Breast epithelium (tissue), 4 donors: ENCODE results near the gene CMTM2. TPM values are rescaled to one million over a fixed set of nuclear protein-coding genes. Genes with fewer than 3 reads are reported as not detected.
"Not testable (repeated sequence)": the region's sequence is repeated elsewhere in the genome, so short reads cannot be mapped to it uniquely, and the experiment has no call there.

Experiments
- DNase-seq, 2 donors: peaks; one replicate each; pipeline ENCODE4 v3.0.0-alpha.2; 2019; ENCODE audit warnings: low spot score in 2 of 2
- H3K27ac ChIP-seq, 2 donors: fragments of 200-600 bp; sonication (generic) in 1 of 2; one replicate each; pipeline ENCODE4 v1.5.1; 2016 to 2019; ENCODE audit warnings: mild to moderate bottlenecking in 1 of 2
- H3K27me3 ChIP-seq, 2 donors: fragments of 200-600 bp; sonication (generic) in 1 of 2; one replicate each; pipeline versions ENCODE4 v1.5.1 to v1.6.0; 2017 to 2019; ENCODE audit warnings: control low read depth in 1 of 2, mild to moderate bottlenecking in 1 of 2
- H3K36me3 ChIP-seq: fragments of 200-600 bp; one replicate; pipeline ENCODE4 v1.5.1; 2019
- H3K4me1 ChIP-seq, 2 donors: fragments of 200-600 bp; sonication (generic); one replicate each; pipeline ENCODE4 v1.5.1; 2016 to 2019; ENCODE audit warnings: control low read depth in 1 of 2
- H3K4me3 ChIP-seq, 3 donors: fragments of 200-600 bp; sonication (generic); 1 replicate in 2 of 3; 2 replicates in 1 of 3; pipeline ENCODE4 v1.5.1; 2016 to 2019; ENCODE audit warnings: mild to moderate bottlenecking in 3 of 3, moderate library complexity in 2 of 3
- H3K9me3 ChIP-seq, 2 donors: fragments of 200-600 bp; sonication (generic) in 1 of 2; one replicate each; pipeline ENCODE4 v1.5.1; 2016 to 2019; ENCODE audit warnings: control low read depth in 1 of 2
- CTCF ChIP-seq, 3 donors: fragments of 450-650 bp; IDR thresholded peaks; one replicate each; pipeline ENCODE4 v1.5.1; 2016 to 2017; ENCODE audit warnings: antibody characterized with exemption in 3 of 3, mild to moderate bottlenecking in 3 of 3, moderate library complexity in 3 of 3
- POLR2A ChIP-seq: fragments of 450-650 bp; IDR thresholded peaks from one replicate; pipeline ENCODE4 v1.6.1; 2016; ENCODE audit warnings: antibody characterized with exemption, mild to moderate bottlenecking, moderate library complexity
- POLR2AphosphoS5 ChIP-seq, 3 donors: sonication (generic); formaldehyde crosslinking; IDR thresholded peaks; one replicate each; pipeline ENCODE4 v1.6.1; 2017; ENCODE audit warnings: antibody characterized with exemption in 3 of 3
- intact Hi-C: fragments of 100-400 bp; cut with DNase I; formaldehyde crosslinking; loops from one replicate; pipeline ENCODE4 v1.15.1; 2023; ENCODE audit warnings: low total_unique reads
- total RNA-seq, 3 donors: library from RNA; depleted of rRNA; stranded (reverse); fragments of >200 nt; gene quantifications; one replicate each; pipeline ENCODE4 v1.1.0, GENCODE V29; 2016

CMTM2 gene
- total RNA-seq, 3 donors from 2014 or later: not detected

GRCh38 chr16:66629856-66630255 is 50.6 kb downstream of the CMTM2 start:
- intact Hi-C loops: no loop called here
- Histone ChIP-seq H3K27me3 (no peaks in the 10 kb centered on the region), H3K27ac (no peak overlapping the region), H3K36me3 (no peaks in the 10 kb centered on the region), H3K4me1 (no peaks in the 10 kb centered on the region), H3K4me3 (no peak overlapping the region), H3K9me3 (no peaks in the 10 kb centered on the region)
- TF ChIP-seq POLR2AphosphoS5 (IDR thresholded peaks at IDR 0.05) (no peak), CTCF (IDR thresholded peaks at IDR 0.05) (no peak), POLR2A (no peak)
- no peak for DNase-seq

GRCh38 chr16:66630561-66631260 is 51.4 kb downstream of the CMTM2 start:
- DNase-seq, intact Hi-C loops, H3K4me1 ChIP-seq, H3K27ac ChIP-seq, H3K9me3 ChIP-seq, H3K36me3 ChIP-seq, H3K4me3 ChIP-seq, H3K27me3 ChIP-seq: not testable (repeated sequence)

- DNase-seq, H3K27me3 ChIP-seq, H3K4me3 ChIP-seq, H3K36me3 ChIP-seq, intact Hi-C loops, H3K9me3 ChIP-seq, H3K27ac ChIP-seq, H3K4me1 ChIP-seq: not testable (repeated sequence)
Measured at GRCh38 chr16:66631558-66631957, 52.3 kb downstream of the CMTM2 start.

- TF ChIP-seq POLR2A (no peak), CTCF (IDR thresholded peaks at IDR 0.05) (no peak), POLR2AphosphoS5 (IDR thresholded peaks at IDR 0.05) (no peak)
- Histone ChIP-seq H3K4me3 (no peak overlapping the region), H3K9me3 (no peaks in the 10 kb centered on the region), H3K36me3 (no peaks in the 10 kb centered on the region), H3K27me3 (no peaks in the 10 kb centered on the region), H3K4me1 (no peaks in the 10 kb centered on the region), H3K27ac (no peak overlapping the region)
- DNase-seq: no peak
- intact Hi-C loops: no loop called here
Measured at GRCh38 chr16:66634527-66635196, 55.4 kb downstream of the CMTM2 start.

- H3K4me3 ChIP-seq: no peak overlapping the region
- H3K9me3 ChIP-seq: no peaks in the 10 kb centered on the region
- no peaks in the 10 kb centered on the region for H3K4me1 ChIP-seq
- DNase-seq: no peak
- no peaks in the 10 kb centered on the region for H3K36me3 ChIP-seq
- no peak for TF ChIP-seq POLR2AphosphoS5 (IDR thresholded peaks at IDR 0.05)
- no peak for TF ChIP-seq CTCF (IDR thresholded peaks at IDR 0.05)
- TF ChIP-seq POLR2A: no peak
- H3K27ac ChIP-seq: no peak overlapping the region
- intact Hi-C loops: no loop called here
- H3K27me3 ChIP-seq: no peaks in the 10 kb centered on the region
Measured at GRCh38 chr16:66635406-66635805, 56.1 kb downstream of the CMTM2 start.

- intact Hi-C loops: no loop called here
- no peak overlapping the region for H3K27ac ChIP-seq
- H3K4me1 ChIP-seq: no peaks in the 10 kb centered on the region
- no peak overlapping the region for H3K4me3 ChIP-seq
- no peak for DNase-seq
- no peaks in the 10 kb centered on the region for H3K27me3 ChIP-seq
- H3K9me3 ChIP-seq: no peaks in the 10 kb centered on the region
- H3K36me3 ChIP-seq: no peaks in the 10 kb centered on the region
- TF ChIP-seq CTCF (IDR thresholded peaks at IDR 0.05) (no peak), POLR2AphosphoS5 (IDR thresholded peaks at IDR 0.05) (no peak), POLR2A (no peak)
Measured at GRCh38 chr16:66636199-66636598, 56.9 kb downstream of the CMTM2 start.
